HepG2 (cell line): Measurements from ENCODE around the gene ZDHHC11. TPM values are rescaled to one million over a fixed set of nuclear protein-coding genes. Genes with fewer than 3 reads are reported as not detected.

Experiments used
- AHR ChIP-seq: IDR thresholded peaks from 2 replicates; pipeline ENCODE4 v1.6.1; 2018; ENCODE audit warnings: missing genetic modification reagents, missing compliant biosample characterization
- CCDC6 ChIP-seq: sonication (generic); formaldehyde crosslinking; IDR thresholded peaks from 2 replicates; pipeline ENCODE4 v1.8.1; 2022; ENCODE audit warnings: mild to moderate bottlenecking, missing genetic modification reagents, moderate library complexity
- EP300 ChIP-seq, 3 experiments: sonication (generic) in 1 of 3; formaldehyde crosslinking in 1 of 3; IDR thresholded peaks; 2 replicates each; pipeline versions ENCODE4 v1.5.1 to v1.6.1; 2011 to 2020; ENCODE audit warnings: low read depth in 2 of 3, low read length in 2 of 3, borderline replicate concordance in 1 of 3, improper control_type of control experiment in 1 of 3, mild to moderate bottlenecking in 1 of 3, missing genetic modification reagents in 1 of 3, moderate library complexity in 1 of 3
- ISL2 ChIP-seq: sonication (generic); formaldehyde crosslinking; IDR thresholded peaks from 2 replicates; pipeline ENCODE4 v1.5.0; 2020; ENCODE audit warnings: missing genetic modification reagents
- MAFF ChIP-seq: IDR thresholded peaks from 2 replicates; pipeline ENCODE4 v1.6.1; 2011; ENCODE audit warnings: low read depth, low read length, improper control_type of control experiment
- POLR2AphosphoS5 ChIP-seq: IDR thresholded peaks from 2 replicates; pipeline ENCODE4 v1.6.1; 2012; ENCODE audit warnings: low read depth, low read length
- RXRA ChIP-seq: sonication (generic); formaldehyde crosslinking; IDR thresholded peaks from 2 replicates; pipeline ENCODE4 v1.5.1; 2020; ENCODE audit warnings: missing genetic modification reagents
- ZC3H13 ChIP-seq: sonication (generic); formaldehyde crosslinking; IDR thresholded peaks from 2 replicates; pipeline ENCODE4 v1.8.1; 2023; ENCODE audit warnings: mild to moderate bottlenecking, missing genetic modification reagents, moderate library complexity
- ZNF224 ChIP-seq: sonication (generic); formaldehyde crosslinking; IDR thresholded peaks from 2 replicates; pipeline ENCODE4 v1.5.0; 2020; ENCODE audit warnings: mild to moderate bottlenecking, missing genetic modification reagents
- ZNF296 ChIP-seq: sonication (generic); formaldehyde crosslinking; conservative IDR thresholded peaks from 2 replicates; pipeline ENCODE4 v1.5.0; 2020; ENCODE audit warnings: mild to moderate bottlenecking, missing genetic modification reagents
- ZNF343 ChIP-seq: sonication (generic); formaldehyde crosslinking; IDR thresholded peaks from 2 replicates; pipeline ENCODE4 v1.4.0; 2020; ENCODE audit warnings: mild to moderate bottlenecking, missing genetic modification reagents
- ZNF432 ChIP-seq: sonication (generic); formaldehyde crosslinking; IDR thresholded peaks from 2 replicates; pipeline ENCODE4 v1.5.0; 2020; ENCODE audit warnings: missing genetic modification reagents, mild to moderate bottlenecking, borderline replicate concordance
- ZNF501 ChIP-seq: sonication (generic); formaldehyde crosslinking; IDR thresholded peaks from 2 replicates; pipeline ENCODE4 v1.5.1; 2020; ENCODE audit warnings: mild to moderate bottlenecking, moderate library complexity, missing genetic modification reagents
- ZNF543 ChIP-seq: sonication (generic); formaldehyde crosslinking; IDR thresholded peaks from 2 replicates; pipeline ENCODE4 v1.4.0; 2020; ENCODE audit warnings: mild to moderate bottlenecking, missing genetic modification reagents
- ZNF607 ChIP-seq: sonication (generic); formaldehyde crosslinking; IDR thresholded peaks from 2 replicates; pipeline ENCODE4 v1.5.1; 2020; ENCODE audit warnings: missing genetic modification reagents, mild to moderate bottlenecking, borderline replicate concordance
- ZNF766 ChIP-seq: sonication (generic); formaldehyde crosslinking; IDR thresholded peaks from 2 replicates; pipeline ENCODE4 v1.5.0; 2020; ENCODE audit warnings: missing genetic modification reagents, borderline replicate concordance
- polyA plus RNA-seq, 8 experiments: library from polyadenylated mRNA; depleted of rRNA in 3 of 8; stranded (reverse) in 7 of 8; unstranded in 1 of 8; fragments of >200 nt; fragmentation: Illumina TruSeq in 4 of 8; extraction: Trizol in 4 of 8; gene quantifications; 2 replicates each; pipeline versions ENCODE4 v1.2.1 to v1.2.3, GENCODE V29; 2011 to 2016; ENCODE audit warnings: low read depth in 4 of 8, missing spikeins in 1 of 8, mixed read lengths in 1 of 8; ENCODE audit not compliant: insufficient read depth in 1 of 8
- total RNA-seq, 5 experiments: library from RNA; depleted of rRNA; stranded (reverse); fragments of >200 nt; fragmentation: Illumina TruSeq; extraction: Trizol; gene quantifications; 2 replicates each; pipeline ENCODE4 v1.2.3, GENCODE V29; 2016; ENCODE audit warnings: low read depth in 1 of 5
- TF ChIP-seq, protein P1 (sequence below): IDR thresholded peaks from 2 replicates; pipeline ENCODE4 v1.6.1; 2012; ENCODE audit warnings: low read length, improper control_type of control experiment
- TF ChIP-seq, protein P2 (sequence below): sonication (generic); formaldehyde crosslinking; IDR thresholded peaks from 2 replicates; pipeline ENCODE4 v1.5.0; 2020; ENCODE audit warnings: missing genetic modification reagents
- TF ChIP-seq, protein P3 (sequence below): sonication (generic); formaldehyde crosslinking; IDR thresholded peaks from 2 replicates; pipeline ENCODE4 v1.4.0; 2020; ENCODE audit warnings: missing genetic modification reagents, borderline replicate concordance
- TF ChIP-seq, protein P4 (sequence below): sonication (generic); formaldehyde crosslinking; IDR thresholded peaks from 2 replicates; pipeline ENCODE4 v1.8.1; 2023; ENCODE audit warnings: mild to moderate bottlenecking, missing genetic modification reagents
- TF ChIP-seq, protein P5 (sequence below): IDR thresholded peaks from 2 replicates; pipeline ENCODE4 v1.6.1; 2016; ENCODE audit warnings: missing biosample characterization, missing genetic modification reagents, low read depth

The ZDHHC11 gene
- total and polyA plus RNA-seq, 2 of the 13 experiments (the other 11 are each of a cell fraction or from before 2014, with no cell fraction given), result 2.1 to 4.0 TPM

DNA sequence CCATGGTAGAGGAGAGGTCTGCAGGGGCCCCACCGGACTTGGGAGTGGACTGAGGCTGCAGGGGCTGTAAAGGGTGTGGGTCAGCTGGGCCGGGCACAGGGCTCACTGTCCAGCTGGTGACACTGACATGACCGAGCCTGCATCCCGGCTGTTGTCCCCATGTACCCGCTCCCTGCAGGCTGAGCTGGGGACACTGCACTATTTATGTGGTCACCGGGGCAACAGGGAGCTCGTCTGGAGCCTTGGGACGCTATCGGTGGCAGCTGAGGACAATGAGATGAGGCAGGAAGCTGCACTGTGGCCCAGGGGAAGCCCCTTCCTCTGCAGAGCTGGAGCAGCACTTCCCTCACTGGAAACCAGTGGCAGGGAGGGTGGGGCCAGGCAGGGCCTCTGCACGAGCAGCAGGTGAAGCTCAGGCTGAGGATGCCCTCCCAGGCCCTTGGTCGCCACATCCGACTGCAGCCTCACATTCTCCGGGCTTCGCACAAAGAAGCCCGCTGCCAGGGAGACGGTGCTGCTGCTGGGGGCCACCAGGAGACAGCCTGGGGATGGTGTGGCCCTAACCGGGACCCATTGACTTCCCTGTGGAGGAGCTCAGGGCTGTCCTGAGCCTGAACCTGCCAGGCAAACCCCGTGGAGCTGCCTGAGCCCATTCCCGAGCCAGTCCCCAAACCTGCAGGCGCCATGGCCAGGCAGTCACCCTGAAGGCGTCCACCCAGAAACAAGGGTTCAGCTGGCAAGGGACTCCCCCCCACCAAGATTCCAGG lies 92.7 kb downstream of the ZDHHC11 start (continued):
- TF ChIP-seq, protein P1, sequence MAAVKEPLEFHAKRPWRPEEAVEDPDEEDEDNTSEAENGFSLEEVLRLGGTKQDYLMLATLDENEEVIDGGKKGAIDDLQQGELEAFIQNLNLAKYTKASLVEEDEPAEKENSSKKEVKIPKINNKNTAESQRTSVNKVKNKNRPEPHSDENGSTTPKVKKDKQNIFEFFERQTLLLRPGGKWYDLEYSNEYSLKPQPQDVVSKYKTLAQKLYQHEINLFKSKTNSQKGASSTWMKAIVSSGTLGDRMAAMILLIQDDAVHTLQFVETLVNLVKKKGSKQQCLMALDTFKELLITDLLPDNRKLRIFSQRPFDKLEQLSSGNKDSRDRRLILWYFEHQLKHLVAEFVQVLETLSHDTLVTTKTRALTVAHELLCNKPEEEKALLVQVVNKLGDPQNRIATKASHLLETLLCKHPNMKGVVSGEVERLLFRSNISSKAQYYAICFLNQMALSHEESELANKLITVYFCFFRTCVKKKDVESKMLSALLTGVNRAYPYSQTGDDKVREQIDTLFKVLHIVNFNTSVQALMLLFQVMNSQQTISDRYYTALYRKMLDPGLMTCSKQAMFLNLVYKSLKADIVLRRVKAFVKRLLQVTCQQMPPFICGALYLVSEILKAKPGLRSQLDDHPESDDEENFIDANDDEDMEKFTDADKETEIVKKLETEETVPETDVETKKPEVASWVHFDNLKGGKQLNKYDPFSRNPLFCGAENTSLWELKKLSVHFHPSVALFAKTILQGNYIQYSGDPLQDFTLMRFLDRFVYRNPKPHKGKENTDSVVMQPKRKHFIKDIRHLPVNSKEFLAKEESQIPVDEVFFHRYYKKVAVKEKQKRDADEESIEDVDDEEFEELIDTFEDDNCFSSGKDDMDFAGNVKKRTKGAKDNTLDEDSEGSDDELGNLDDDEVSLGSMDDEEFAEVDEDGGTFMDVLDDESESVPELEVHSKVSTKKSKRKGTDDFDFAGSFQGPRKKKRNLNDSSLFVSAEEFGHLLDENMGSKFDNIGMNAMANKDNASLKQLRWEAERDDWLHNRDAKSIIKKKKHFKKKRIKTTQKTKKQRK, result no peak
- TF ChIP-seq ZNF224 (CRISPR knock-in tag), result no peak; the same call in 1 of the 2 replicates
- TF ChIP-seq MAFF, result no peak
- TF ChIP-seq, protein P2, sequence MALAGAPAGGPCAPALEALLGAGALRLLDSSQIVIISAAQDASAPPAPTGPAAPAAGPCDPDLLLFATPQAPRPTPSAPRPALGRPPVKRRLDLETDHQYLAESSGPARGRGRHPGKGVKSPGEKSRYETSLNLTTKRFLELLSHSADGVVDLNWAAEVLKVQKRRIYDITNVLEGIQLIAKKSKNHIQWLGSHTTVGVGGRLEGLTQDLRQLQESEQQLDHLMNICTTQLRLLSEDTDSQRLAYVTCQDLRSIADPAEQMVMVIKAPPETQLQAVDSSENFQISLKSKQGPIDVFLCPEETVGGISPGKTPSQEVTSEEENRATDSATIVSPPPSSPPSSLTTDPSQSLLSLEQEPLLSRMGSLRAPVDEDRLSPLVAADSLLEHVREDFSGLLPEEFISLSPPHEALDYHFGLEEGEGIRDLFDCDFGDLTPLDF (CRISPR knock-in tag), result no peak
- no peak for TF ChIP-seq ZNF343 (CRISPR knock-in tag)
- no peak for TF ChIP-seq AHR (CRISPR knock-in tag)
- no peak for TF ChIP-seq ISL2 (CRISPR knock-in tag)
- no peak for TF ChIP-seq ZNF766 (CRISPR knock-in tag)
- TF ChIP-seq ZNF501 (CRISPR knock-in tag), result no peak
- TF ChIP-seq EP300 (IDR thresholded peaks at IDR 0.05; ENCODE audit: low read depth in 2 of 2, low read length in 2 of 2), result peak in 1 of 2 experiments; percentile 74; a peak in 1 of 4 replicates
- no peak for TF ChIP-seq EP300 (CRISPR knock-in tag; IDR thresholded peaks at IDR 0.05; ENCODE audit: borderline replicate concordance)
- TF ChIP-seq ZNF432 (CRISPR knock-in tag), result no peak
- TF ChIP-seq ZC3H13 (CRISPR knock-in tag), result no peak
- 0 out of 2 replicates have a peak, but pooled peaks have one; percentile 42 for TF ChIP-seq ZNF296
- no peak for TF ChIP-seq ZNF607 (CRISPR knock-in tag)
- no peak for TF ChIP-seq CCDC6 (CRISPR knock-in tag)
- TF ChIP-seq, protein P3, sequence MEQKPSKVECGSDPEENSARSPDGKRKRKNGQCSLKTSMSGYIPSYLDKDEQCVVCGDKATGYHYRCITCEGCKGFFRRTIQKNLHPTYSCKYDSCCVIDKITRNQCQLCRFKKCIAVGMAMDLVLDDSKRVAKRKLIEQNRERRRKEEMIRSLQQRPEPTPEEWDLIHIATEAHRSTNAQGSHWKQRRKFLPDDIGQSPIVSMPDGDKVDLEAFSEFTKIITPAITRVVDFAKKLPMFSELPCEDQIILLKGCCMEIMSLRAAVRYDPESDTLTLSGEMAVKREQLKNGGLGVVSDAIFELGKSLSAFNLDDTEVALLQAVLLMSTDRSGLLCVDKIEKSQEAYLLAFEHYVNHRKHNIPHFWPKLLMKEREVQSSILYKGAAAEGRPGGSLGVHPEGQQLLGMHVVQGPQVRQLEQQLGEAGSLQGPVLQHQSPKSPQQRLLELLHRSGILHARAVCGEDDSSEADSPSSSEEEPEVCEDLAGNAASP, result peak; percentile 21; the same call in 1 of the 2 replicates
- peak; percentile 69; the same call in 1 of the 2 replicates for TF ChIP-seq RXRA (CRISPR knock-in tag)
- TF ChIP-seq, protein P4, sequence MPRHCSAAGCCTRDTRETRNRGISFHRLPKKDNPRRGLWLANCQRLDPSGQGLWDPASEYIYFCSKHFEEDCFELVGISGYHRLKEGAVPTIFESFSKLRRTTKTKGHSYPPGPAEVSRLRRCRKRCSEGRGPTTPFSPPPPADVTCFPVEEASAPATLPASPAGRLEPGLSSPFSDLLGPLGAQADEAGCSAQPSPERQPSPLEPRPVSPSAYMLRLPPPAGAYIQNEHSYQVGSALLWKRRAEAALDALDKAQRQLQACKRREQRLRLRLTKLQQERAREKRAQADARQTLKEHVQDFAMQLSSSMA (CRISPR knock-in tag), result no peak
- TF ChIP-seq, protein P5, sequence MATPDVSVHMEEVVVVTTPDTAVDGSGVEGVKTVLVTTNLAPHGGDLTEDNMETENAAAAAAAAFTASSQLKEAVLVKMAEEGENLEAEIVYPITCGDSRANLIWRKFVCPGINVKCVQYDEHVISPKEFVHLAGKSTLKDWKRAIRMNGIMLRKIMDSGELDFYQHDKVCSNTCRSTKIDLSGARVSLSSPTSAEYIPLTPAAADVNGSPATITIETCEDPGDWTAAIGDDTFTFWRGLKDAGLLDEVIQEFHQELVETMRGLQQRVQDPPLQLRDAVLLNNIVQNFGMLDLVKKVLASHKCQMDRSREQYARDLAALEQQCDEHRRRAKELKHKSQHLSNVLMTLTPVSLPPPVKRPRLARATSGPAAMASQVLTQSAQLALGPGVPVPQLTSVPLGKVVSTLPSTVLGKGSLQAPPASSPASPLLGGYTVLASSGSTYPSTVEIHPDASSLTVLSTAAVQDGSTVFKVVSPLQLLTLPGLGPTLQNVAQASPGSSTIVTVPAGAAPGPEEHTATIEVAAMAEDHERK, result no peak
- no peak for TF ChIP-seq POLR2AphosphoS5
- TF ChIP-seq ZNF543 (CRISPR knock-in tag), result 0 out of 2 replicates have a peak, but pooled peaks have one; percentile 61
